Sigmoid colon (tissue), 4 donors: Measurements from ENCODE around the gene RANBP3L.
"Not testable (repeated sequence)": the region's sequence is repeated elsewhere in the genome, so short reads cannot be mapped to it uniquely, and the experiment has no call there.

Experiments used
- CTCF ChIP-seq, 4 experiments: fragments of 450-650 bp in 3 of 4; fragments of 200-600 bp in 1 of 4; IDR thresholded peaks; one replicate each; pipeline ENCODE4 v1.5.1; 2016 to 2019; ENCODE audit warnings: antibody characterized with exemption in 4 of 4, mild to moderate bottlenecking in 3 of 4, moderate library complexity in 2 of 4
- EP300 ChIP-seq, 4 donors: sonication (generic); formaldehyde crosslinking; IDR thresholded peaks; one replicate each; pipeline ENCODE4 v1.6.1; 2017; ENCODE audit warnings: antibody characterized with exemption in 4 of 4
- POLR2A ChIP-seq, 2 donors: fragments of 450-650 bp; IDR thresholded peaks; one replicate each; pipeline ENCODE4 v1.6.1; 2016; ENCODE audit warnings: antibody characterized with exemption in 2 of 2, mild to moderate bottlenecking in 2 of 2, moderate library complexity in 2 of 2

DNA sequence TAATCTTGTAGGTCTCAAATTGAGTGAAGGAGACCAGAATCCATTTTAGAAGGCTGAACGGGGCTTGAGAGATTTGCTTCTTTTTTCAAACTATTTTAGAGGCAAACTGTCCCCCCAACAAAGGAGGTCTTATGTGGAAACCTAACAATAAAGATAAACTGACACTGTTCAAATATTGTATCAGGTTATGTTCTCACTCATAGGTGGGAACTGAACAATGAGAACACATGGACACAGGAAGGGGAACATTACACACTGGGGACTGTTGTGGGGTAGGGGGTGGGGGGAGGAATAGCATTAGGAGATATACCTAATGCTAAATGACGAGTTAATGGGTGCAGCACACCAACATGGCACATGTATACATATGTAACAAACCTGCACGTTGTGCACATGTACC lies 102.9 kb downstream of the RANBP3L start:
- TF ChIP-seq CTCF, POLR2A, EP300 (IDR thresholded peaks at IDR 0.05): not testable (repeated sequence)
